Measurements from ENCODE around the gene CA6.
A peak's percentile ranks its signal among the peaks of the same experiment; 100 is the strongest.
"Not testable (repeated sequence)": the region's sequence is repeated elsewhere in the genome, so short reads cannot be mapped to it uniquely, and the experiment has no call there.

CA6 gene

GRCh38 chr1:8926707-8927694, 18.7 kb upstream of the CA6 start:
- DNase-seq (ENCODE audit: low spot score) = peak; percentile 63

- no peak for DNase-seq (ENCODE audit: low spot score)
Measured at GRCh38 chr1:8930116-8930515, 15.6 kb upstream of the CA6 start.

- not testable (repeated sequence) for DNase-seq (ENCODE audit: low spot score)
Measured at GRCh38 chr1:8937051-8937450, 8.6 kb upstream of the CA6 start.

GRCh38 chr1:8937701-8938100, 8.0 kb upstream of the CA6 start:
- no peak for DNase-seq (ENCODE audit: low spot score)

- DNase-seq (ENCODE audit: low spot score) = no peak
Measured at GRCh38 chr1:8938232-8938999, 7.3 kb upstream of the CA6 start.

GRCh38 chr1:8939000-8939265, 6.7 kb upstream of the CA6 start:
- DNase-seq (ENCODE audit: low spot score) = no peak

GRCh38 chr1:8939362-8939995, 6.2 kb upstream of the CA6 start:
- peak; percentile 35 for DNase-seq (ENCODE audit: low spot score)

- DNase-seq (ENCODE audit: low spot score) = no peak
Measured at GRCh38 chr1:8941906-8942305, 3.8 kb upstream of the CA6 start.

- no peak for DNase-seq (ENCODE audit: low spot score)
Measured at GRCh38 chr1:8943498-8944405, 1.9 kb upstream of the CA6 start.

GRCh38 chr1:8947127-8947691, 1.5 kb downstream of the CA6 start:
- no peak for DNase-seq (ENCODE audit: low spot score)

GRCh38 chr1:8950309-8950708, 4.6 kb downstream of the CA6 start:
- DNase-seq (ENCODE audit: low spot score) = no peak

- DNase-seq (ENCODE audit: low spot score) = no peak
Measured at GRCh38 chr1:8951231-8951630, 5.6 kb downstream of the CA6 start.

- DNase-seq (ENCODE audit: low spot score) = no peak
Measured at GRCh38 chr1:8955406-8955805, 9.7 kb downstream of the CA6 start.

- DNase-seq (ENCODE audit: low spot score) = no peak
Measured at GRCh38 chr1:8956461-8957349, 11.0 kb downstream of the CA6 start.

GRCh38 chr1:8962812-8963530, 17.3 kb downstream of the CA6 start:
- DNase-seq (ENCODE audit: low spot score) = peak; percentile 38

GRCh38 chr1:8963963-8964362, 18.3 kb downstream of the CA6 start:
- no peak for DNase-seq (ENCODE audit: low spot score)

GRCh38 chr1:8965121-8965820, 19.6 kb downstream of the CA6 start:
- no peak for DNase-seq (ENCODE audit: low spot score)

- DNase-seq (ENCODE audit: low spot score) = no peak
Measured at GRCh38 chr1:8966606-8967005, 20.9 kb downstream of the CA6 start.

GRCh38 chr1:8968902-8969301, 23.2 kb downstream of the CA6 start:
- not testable (repeated sequence) for DNase-seq (ENCODE audit: low spot score)

Data from CD4-positive, alpha-beta T cell treated with Interleukin-15 for 4 hours (primary cell).